Kasumi-1 (cell line): ENCODE results near the gene RBM48.
"Not testable (repeated sequence)": the region's sequence is repeated elsewhere in the genome, so short reads cannot be mapped to it uniquely, and the experiment has no call there.

Source experiments
- DNase-seq, 2 experiments: peaks; one replicate each; lab custom pipeline; 2025; lab: John Stamatoyannopoulos, UW

RBM48 gene

GRCh38 chr7:92528188-92528957 is at the start of gene RBM48, which contains the start of gene PEX1:
Gene RBM48 (plus strand): TSS chr7:92528795. CDS start chr7:92528814, 19 bp downstream.
Gene PEX1 (minus strand): TSS chr7:92528520. CDS start chr7:92528435, 85 bp downstream.
- DNase-seq = peak; percentile 99 to 100

GRCh38 chr7:92479146-92479545 is 49.4 kb upstream of the RBM48 start:
- not testable (repeated sequence) for DNase-seq

GRCh38 chr7:92483624-92484023 is 45.0 kb upstream of the RBM48 start:
- not testable (repeated sequence) for DNase-seq

GRCh38 chr7:92484226-92484625 is 44.4 kb upstream of the RBM48 start:
- not testable (repeated sequence) for DNase-seq

GRCh38 chr7:92485267-92485892 is 43.2 kb upstream of the RBM48 start:
- DNase-seq = no peak

GRCh38 chr7:92485974-92486373 is 42.6 kb upstream of the RBM48 start:
- DNase-seq = no peak

- no peak for DNase-seq
Observed at GRCh38 chr7:92487804-92488203, 40.8 kb upstream of the RBM48 start.

- no peak for DNase-seq
Observed at GRCh38 chr7:92489634-92490033, 39.0 kb upstream of the RBM48 start.

GRCh38 chr7:92496876-92497275 is 31.7 kb upstream of the RBM48 start:
- no peak for DNase-seq

GRCh38 chr7:92498557-92498956 is 30.0 kb upstream of the RBM48 start:
- no peak for DNase-seq

GRCh38 chr7:92503767-92504166 is 24.8 kb upstream of the RBM48 start:
- no peak for DNase-seq

GRCh38 chr7:92504563-92504962 is 24.0 kb upstream of the RBM48 start:
- no peak for DNase-seq

GRCh38 chr7:92506363-92506762 is 22.2 kb upstream of the RBM48 start:
- no peak for DNase-seq

GRCh38 chr7:92508946-92509345 is 19.6 kb upstream of the RBM48 start:
- DNase-seq = no peak

GRCh38 chr7:92513167-92513902 is 15.3 kb upstream of the RBM48 start:
- no peak for DNase-seq

- DNase-seq = no peak
Observed at GRCh38 chr7:92517631-92518030, 11.0 kb upstream of the RBM48 start.

- peak; percentile 25 to 37 for DNase-seq
Observed at GRCh38 chr7:92520024-92520423, 8.6 kb upstream of the RBM48 start.

GRCh38 chr7:92523110-92523509 is 5.5 kb upstream of the RBM48 start:
- no peak for DNase-seq

GRCh38 chr7:92527300-92528187 is 1.1 kb upstream of the RBM48 start:
- DNase-seq = peak; percentile 43 to 69

GRCh38 chr7:92528958-92529264 is 316 bp downstream of the RBM48 start:
- no peak for DNase-seq

- DNase-seq = no peak
Observed at GRCh38 chr7:92534572-92534971, 6.0 kb downstream of the RBM48 start.

- not testable (repeated sequence) for DNase-seq
Observed at GRCh38 chr7:92543542-92543941, 14.9 kb downstream of the RBM48 start.
